Keratinocyte (primary cell): Measurements from ENCODE around the gene HEG1.

ENCODE experiments used
- EZH2 ChIP-seq: IDR thresholded peaks from one replicate; pipeline ENCODE4 v1.6.1; 2012; ENCODE audit warnings: inconsistent platforms, mild to moderate bottlenecking, low read length, moderate library complexity
- TF ChIP-seq, protein P1 (sequence below), 3 experiments: IDR thresholded peaks in 1 of 3; conservative IDR thresholded peaks in 1 of 3; optimal IDR thresholded peaks in 1 of 3; 2 replicates in 2 of 3; 3 replicates in 1 of 3; pipeline versions ENCODE3 to v1.5.1; 2011; ENCODE audit warnings: low read length in 3 of 3, mild to moderate bottlenecking in 3 of 3, moderate library complexity in 2 of 3, control low read depth in 1 of 3, inconsistent platforms in 1 of 3; ENCODE audit not compliant: insufficient read depth in 2 of 3; ENCODE audit errors: extremely low read depth in 1 of 3

DNA sequence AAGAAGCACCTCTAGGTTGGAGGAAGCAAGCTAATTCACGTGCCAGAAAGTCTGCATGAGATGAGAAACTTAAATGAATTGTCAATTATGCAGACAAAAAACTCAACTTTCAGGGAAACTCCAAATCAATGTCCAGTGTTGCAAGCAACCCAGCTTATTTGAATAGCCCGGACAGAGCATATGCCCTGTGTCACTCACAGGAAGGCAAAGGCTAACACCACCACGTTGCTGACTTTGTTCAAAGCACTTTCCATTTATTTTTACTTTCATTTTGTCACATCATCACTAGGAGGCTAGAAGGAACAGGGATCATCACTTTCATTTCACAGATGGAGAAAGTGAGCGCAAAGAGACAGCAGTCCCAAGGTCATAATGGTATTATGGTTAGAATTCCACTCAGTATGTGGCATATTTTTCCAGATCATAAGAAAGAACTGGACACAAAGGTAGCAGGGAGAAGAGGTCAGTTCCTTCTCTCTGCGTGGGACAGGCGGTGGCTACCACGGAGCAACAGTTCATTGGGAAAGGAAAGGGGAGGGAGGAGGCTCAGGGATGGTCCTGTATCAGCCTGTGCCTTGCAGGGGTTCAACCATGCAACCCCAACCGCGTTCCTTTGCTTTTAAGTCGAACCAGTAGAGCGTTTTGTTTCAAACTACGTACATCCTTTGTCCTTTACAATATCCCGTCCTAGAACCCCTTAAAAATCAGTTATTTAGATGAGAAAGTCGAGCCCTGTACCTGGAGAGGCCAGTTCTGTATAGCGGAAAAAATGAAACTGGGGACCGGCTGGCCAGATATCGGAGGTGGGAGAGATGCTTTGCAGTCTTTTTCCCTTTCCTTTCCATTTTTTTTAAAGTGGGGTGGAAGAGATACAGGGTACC, 1.1 kb downstream of the HEG1 start:
- TF ChIP-seq, protein P1, sequence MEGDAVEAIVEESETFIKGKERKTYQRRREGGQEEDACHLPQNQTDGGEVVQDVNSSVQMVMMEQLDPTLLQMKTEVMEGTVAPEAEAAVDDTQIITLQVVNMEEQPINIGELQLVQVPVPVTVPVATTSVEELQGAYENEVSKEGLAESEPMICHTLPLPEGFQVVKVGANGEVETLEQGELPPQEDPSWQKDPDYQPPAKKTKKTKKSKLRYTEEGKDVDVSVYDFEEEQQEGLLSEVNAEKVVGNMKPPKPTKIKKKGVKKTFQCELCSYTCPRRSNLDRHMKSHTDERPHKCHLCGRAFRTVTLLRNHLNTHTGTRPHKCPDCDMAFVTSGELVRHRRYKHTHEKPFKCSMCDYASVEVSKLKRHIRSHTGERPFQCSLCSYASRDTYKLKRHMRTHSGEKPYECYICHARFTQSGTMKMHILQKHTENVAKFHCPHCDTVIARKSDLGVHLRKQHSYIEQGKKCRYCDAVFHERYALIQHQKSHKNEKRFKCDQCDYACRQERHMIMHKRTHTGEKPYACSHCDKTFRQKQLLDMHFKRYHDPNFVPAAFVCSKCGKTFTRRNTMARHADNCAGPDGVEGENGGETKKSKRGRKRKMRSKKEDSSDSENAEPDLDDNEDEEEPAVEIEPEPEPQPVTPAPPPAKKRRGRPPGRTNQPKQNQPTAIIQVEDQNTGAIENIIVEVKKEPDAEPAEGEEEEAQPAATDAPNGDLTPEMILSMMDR (optimal IDR thresholded peaks at IDR 0.05 in 1 of 3, IDR thresholded peaks at IDR 0.05 in 1 of 3, conservative IDR thresholded peaks at IDR 0.05 in 1 of 3; ENCODE audit: extremely low read depth in 1 of 3, insufficient read depth in 2 of 3, low read length in 3 of 3): no peak
- no peak for TF ChIP-seq EZH2
